ENCODE results near the gene SLC12A8.

Gene SLC12A8

DNA sequence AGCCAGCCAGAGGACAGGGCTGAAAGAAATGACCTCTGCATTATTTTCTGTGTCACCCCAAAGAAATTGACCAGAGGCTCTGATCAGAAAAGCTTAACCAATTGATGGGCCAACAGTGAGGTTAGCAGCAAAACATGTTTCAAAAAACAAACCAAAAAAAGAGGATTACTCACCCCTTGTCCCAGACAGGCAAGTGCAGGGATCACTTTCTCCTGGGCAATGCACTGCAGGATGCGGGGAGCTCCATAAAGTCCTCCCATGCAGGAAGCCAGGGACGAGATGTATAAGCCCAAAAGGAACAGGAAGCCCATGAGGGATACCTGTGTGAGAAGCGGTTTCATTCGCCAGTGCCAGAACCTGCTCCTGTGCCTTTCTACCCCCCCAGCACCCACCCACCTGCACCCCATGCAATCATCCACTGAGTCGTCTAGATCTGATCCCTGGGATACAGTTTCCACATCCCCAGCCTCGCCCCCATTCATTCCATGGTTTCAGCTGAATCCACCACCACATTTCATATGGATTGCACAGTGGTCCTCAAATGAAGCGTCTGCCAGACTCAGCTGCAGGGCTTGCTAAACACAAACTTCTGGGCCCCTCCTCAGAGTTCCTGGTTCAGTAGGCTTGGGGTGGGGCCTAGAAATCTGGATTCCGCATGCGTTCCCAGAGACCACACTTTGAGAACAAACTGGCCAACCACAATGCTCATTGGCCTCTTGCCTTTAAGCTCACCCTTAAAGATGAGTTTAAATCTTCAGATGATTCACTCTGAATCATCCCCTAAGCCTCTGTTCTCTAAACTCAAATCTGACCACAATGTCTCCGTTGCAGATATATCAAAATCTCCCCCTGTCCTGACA is 102.3 kb downstream of the SLC12A8 start:
- Histone ChIP-seq H3K18ac (ENCODE audit: low read depth in 1 of 2, low read length in 2 of 2) (peak overlapping the region; percentile 23 to 95), H4K91ac (ENCODE audit: low read length) (peak overlapping the region; percentile 2), H2AK5ac (ENCODE audit: low read length, severe bottlenecking) (peak overlapping the region; percentile 86), H2BK15ac (ENCODE audit: low read depth, poor library complexity, severe bottlenecking) (no peak overlapping the region), H4K8ac (ENCODE audit: low read length) (peak overlapping the region; percentile 2), H3K79me1 (replicated peaks; ENCODE audit: low read length, poor library complexity, severe bottlenecking) (no peaks in the 10 kb centered on the region), H2BK5ac (ENCODE audit: low read depth, low read length, poor library complexity, severe bottlenecking) (no peak overlapping the region), H3K27ac (ENCODE audit: low read length, poor library complexity, severe bottlenecking) (peak overlapping the region; percentile 54), H2AFZ (ENCODE audit: low read depth, low read length) (no peak overlapping the region), H3K4me1 (ENCODE audit: control insufficient read depth, insufficient read depth, low read depth, low read length) (peaks cover 32% of the 10 kb centered on the region), H2BK120ac (ENCODE audit: low read depth, low read length) (peak overlapping the region; percentile 22), H3K4me3 (ENCODE audit: insufficient read depth in 1 of 2, low read depth in 1 of 2, low read length in 2 of 2) (peak overlapping the region in 1 of 2 experiments; percentile 25), H3K36me3 (ENCODE audit: control insufficient read depth in 1 of 2, insufficient read depth in 2 of 2, low read depth in 1 of 2, low read length in 2 of 2) (no peaks in the 10 kb centered on the region), H3K14ac (ENCODE audit: low read length in 2 of 2) (peak overlapping the region in 1 of 2 experiments; percentile 87), H3K27me3 (ENCODE audit: control insufficient read depth in 1 of 2, insufficient read depth in 1 of 2, low read length in 2 of 2) (no peaks in the 10 kb centered on the region), H3K4ac (ENCODE audit: low read depth in 1 of 2, low read length in 2 of 2) (peak overlapping the region; percentile 2 to 65), H3K9ac (ENCODE audit: low read length) (no peak overlapping the region), H3K23ac (ENCODE audit: low read length in 2 of 2) (no peak overlapping the region), H2BK12ac (ENCODE audit: low read length in 2 of 2) (peak overlapping the region; percentile 6 to 97), H3K9me3 (ENCODE audit: control insufficient read depth, low read length) (no peaks in the 10 kb centered on the region), H3K4me2 (ENCODE audit: low read length, poor library complexity, severe bottlenecking) (no peak overlapping the region)
- peak; percentile 97 for DNase-seq
- 38% methylated on average over 10 of the region's 10 CpGs for WGBS

DNA sequence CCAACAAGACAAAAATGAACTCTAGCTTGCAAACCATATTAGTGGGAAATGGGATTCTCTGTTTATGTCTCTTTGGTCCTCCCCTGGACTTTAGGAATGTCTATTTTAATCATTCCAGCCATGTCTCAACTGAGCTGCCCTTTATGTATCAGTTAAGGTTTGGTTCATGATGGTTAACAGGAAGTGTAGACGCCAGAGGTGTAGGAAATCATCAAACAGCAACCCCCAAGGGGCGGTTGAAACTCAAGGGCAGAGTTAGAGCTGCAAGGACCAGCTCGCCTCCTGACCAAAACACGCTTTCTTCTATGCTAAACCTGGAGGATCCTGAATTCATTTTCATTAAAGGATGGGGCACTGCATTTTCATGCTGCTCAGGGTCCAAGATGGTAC is 103.0 kb downstream of the SLC12A8 start:
- Histone ChIP-seq H2AFZ (ENCODE audit: low read depth, low read length) (no peak overlapping the region), H2BK12ac (ENCODE audit: low read length in 2 of 2) (peak overlapping the region; percentile 14 to 75), H3K36me3 (ENCODE audit: control insufficient read depth in 1 of 2, insufficient read depth in 2 of 2, low read depth in 1 of 2, low read length in 2 of 2) (no peaks in the 10 kb centered on the region), H3K4me2 (ENCODE audit: low read length, poor library complexity, severe bottlenecking) (no peak overlapping the region), H2BK15ac (ENCODE audit: low read depth, poor library complexity, severe bottlenecking) (no peak overlapping the region), H2AK5ac (ENCODE audit: low read length, severe bottlenecking) (peak overlapping the region; percentile 86), H3K27ac (ENCODE audit: low read length, poor library complexity, severe bottlenecking) (no peak overlapping the region), H3K9ac (ENCODE audit: low read length) (no peak overlapping the region), H3K4me1 (ENCODE audit: control insufficient read depth, insufficient read depth, low read depth, low read length) (peaks cover 32% of the 10 kb centered on the region), H3K18ac (ENCODE audit: low read depth in 1 of 2, low read length in 2 of 2) (peak overlapping the region; percentile 23 to 95), H3K4me3 (ENCODE audit: insufficient read depth in 1 of 2, low read depth in 1 of 2, low read length in 2 of 2) (peak overlapping the region in 1 of 2 experiments; percentile 25), H3K27me3 (ENCODE audit: control insufficient read depth in 1 of 2, insufficient read depth in 1 of 2, low read length in 2 of 2) (no peaks in the 10 kb centered on the region), H4K8ac (ENCODE audit: low read length) (no peak overlapping the region), H3K4ac (ENCODE audit: low read depth in 1 of 2, low read length in 2 of 2) (peak overlapping the region; percentile 2 to 65), H3K14ac (ENCODE audit: low read length in 2 of 2) (no peak overlapping the region), H2BK5ac (ENCODE audit: low read depth, low read length, poor library complexity, severe bottlenecking) (peak overlapping the region; percentile 47), H3K9me3 (ENCODE audit: control insufficient read depth, low read length) (no peaks in the 10 kb centered on the region), H4K91ac (ENCODE audit: low read length) (no peak overlapping the region), H3K79me1 (replicated peaks; ENCODE audit: low read length, poor library complexity, severe bottlenecking) (no peaks in the 10 kb centered on the region), H2BK120ac (ENCODE audit: low read depth, low read length) (peak overlapping the region; percentile 20), H3K23ac (ENCODE audit: low read length in 2 of 2) (no peak overlapping the region)
- 84% methylated on average over 4 of the region's 4 CpGs for WGBS
- no peak for DNase-seq

DNA sequence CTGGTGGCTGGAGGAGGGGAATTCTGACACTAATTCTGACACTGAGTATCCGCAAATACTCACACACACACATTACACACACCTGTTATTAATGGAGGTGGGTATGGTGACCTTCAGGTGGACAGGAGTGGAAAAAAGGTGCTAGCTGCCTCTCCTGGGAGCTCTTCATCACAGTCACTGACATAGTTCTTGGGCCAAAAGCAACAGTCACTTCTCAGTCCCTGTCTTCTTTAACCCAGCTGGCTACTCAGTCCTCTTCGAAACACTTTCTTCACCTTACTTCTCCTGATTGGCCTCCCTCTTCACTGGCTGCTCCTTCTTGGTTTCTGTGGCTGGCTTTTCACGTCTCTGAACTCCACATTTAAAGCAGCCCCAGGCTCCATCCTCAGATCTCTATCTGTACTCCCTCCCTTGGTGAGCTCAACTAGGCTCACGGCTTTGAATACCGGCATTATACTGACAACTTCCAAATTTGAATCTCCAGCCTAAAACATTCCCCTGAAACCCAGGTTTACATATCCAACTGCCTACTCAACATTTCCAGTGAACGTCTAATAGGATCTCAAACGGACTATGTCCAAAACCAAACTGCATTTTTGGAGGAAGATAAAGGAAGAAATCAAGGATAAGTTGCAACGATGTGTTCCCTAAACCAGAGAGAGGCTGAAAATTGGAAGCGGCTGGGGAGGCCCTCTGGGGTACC is 103.6 kb downstream of the SLC12A8 start:
- 86% methylated on average over 7 of the region's 9 CpGs for WGBS
- Histone ChIP-seq H3K4me2 (ENCODE audit: low read length, poor library complexity, severe bottlenecking) (no peak overlapping the region), H3K27ac (ENCODE audit: low read length, poor library complexity, severe bottlenecking) (peak overlapping the region; percentile 36), H2BK15ac (ENCODE audit: low read depth, poor library complexity, severe bottlenecking) (no peak overlapping the region), H3K9ac (ENCODE audit: low read length) (no peak overlapping the region), H3K79me1 (replicated peaks; ENCODE audit: low read length, poor library complexity, severe bottlenecking) (no peaks in the 10 kb centered on the region), H3K18ac (ENCODE audit: low read depth in 1 of 2, low read length in 2 of 2) (peak overlapping the region; percentile 23 to 46), H3K9me3 (ENCODE audit: control insufficient read depth, low read length) (no peaks in the 10 kb centered on the region), H2BK120ac (ENCODE audit: low read depth, low read length) (peak overlapping the region; percentile 20), H2BK5ac (ENCODE audit: low read depth, low read length, poor library complexity, severe bottlenecking) (peak overlapping the region; percentile 5), H2AK5ac (ENCODE audit: low read length, severe bottlenecking) (peak overlapping the region; percentile 98), H3K23ac (ENCODE audit: low read length in 2 of 2) (peak overlapping the region in 1 of 2 experiments; percentile 48), H3K4ac (ENCODE audit: low read depth in 1 of 2, low read length in 2 of 2) (peak overlapping the region; percentile 29 to 84), H2BK12ac (ENCODE audit: low read length in 2 of 2) (peak overlapping the region; percentile 44 to 65), H3K4me3 (ENCODE audit: insufficient read depth in 1 of 2, low read depth in 1 of 2, low read length in 2 of 2) (no peak overlapping the region), H3K4me1 (ENCODE audit: control insufficient read depth, insufficient read depth, low read depth, low read length) (peaks cover 32% of the 10 kb centered on the region), H2AFZ (ENCODE audit: low read depth, low read length) (no peak overlapping the region), H3K36me3 (ENCODE audit: control insufficient read depth in 1 of 2, insufficient read depth in 2 of 2, low read depth in 1 of 2, low read length in 2 of 2) (no peaks in the 10 kb centered on the region), H3K14ac (ENCODE audit: low read length in 2 of 2) (peak overlapping the region in 1 of 2 experiments; percentile 18), H4K8ac (ENCODE audit: low read length) (peak overlapping the region; percentile 45), H4K91ac (ENCODE audit: low read length) (no peak overlapping the region), H3K27me3 (ENCODE audit: control insufficient read depth in 1 of 2, insufficient read depth in 1 of 2, low read length in 2 of 2) (no peaks in the 10 kb centered on the region)
- peak; percentile 40 for DNase-seq

All from mesenchymal stem cell (in vitro differentiated cells and primary cell).